Measurements from ENCODE around the gene USP48.

USP48 gene

DNA sequence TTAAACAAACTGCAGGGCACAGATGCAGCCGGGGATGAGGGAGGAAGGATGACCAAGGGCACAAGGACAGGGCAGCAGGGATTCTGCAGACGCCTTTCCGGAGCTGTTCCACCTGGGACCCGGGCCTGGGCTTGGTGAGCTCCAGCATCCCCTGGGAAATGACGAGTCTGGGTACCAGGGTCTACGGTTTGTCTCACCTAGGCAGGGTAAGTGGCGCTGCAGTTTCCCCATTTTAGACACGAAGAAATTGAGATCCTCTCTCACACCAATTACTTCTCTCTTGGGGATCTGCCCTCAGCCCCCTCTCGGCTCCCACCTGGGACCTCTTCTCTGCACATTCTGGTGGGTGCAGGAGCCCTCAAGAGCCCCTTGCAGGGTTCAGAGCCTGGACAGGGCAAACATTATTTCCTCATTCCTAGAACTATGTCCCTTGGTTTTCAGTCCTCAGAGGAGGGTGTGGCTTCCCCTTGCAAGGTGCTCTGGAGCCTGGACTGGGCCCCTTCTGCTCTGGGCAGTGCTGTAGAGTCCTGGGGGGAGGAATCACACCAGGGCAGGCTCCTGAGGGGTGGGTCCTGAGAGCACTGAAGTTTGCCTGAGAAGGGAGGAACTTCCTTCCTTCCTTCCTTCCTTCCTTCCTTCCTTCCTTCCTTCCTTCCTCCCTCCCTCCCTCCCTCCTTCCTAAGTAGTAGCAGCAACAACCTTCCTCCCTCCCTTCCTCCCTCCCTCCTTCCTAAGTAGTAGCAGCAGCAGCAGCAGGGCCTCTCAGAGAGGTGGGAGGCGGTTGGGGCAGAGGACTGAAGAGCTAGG is 129.8 kb downstream of the USP48 start:
- in situ Hi-C loops (cut with MboI; ENCODE audit: low pct_unique_long_range_greater_than_20kb, low sequenced_read_pairs, unreplicated experiment) = no loop called here
- no peak for DNase-seq (ENCODE audit: low spot score)
- TF ChIP-seq, protein P1, sequence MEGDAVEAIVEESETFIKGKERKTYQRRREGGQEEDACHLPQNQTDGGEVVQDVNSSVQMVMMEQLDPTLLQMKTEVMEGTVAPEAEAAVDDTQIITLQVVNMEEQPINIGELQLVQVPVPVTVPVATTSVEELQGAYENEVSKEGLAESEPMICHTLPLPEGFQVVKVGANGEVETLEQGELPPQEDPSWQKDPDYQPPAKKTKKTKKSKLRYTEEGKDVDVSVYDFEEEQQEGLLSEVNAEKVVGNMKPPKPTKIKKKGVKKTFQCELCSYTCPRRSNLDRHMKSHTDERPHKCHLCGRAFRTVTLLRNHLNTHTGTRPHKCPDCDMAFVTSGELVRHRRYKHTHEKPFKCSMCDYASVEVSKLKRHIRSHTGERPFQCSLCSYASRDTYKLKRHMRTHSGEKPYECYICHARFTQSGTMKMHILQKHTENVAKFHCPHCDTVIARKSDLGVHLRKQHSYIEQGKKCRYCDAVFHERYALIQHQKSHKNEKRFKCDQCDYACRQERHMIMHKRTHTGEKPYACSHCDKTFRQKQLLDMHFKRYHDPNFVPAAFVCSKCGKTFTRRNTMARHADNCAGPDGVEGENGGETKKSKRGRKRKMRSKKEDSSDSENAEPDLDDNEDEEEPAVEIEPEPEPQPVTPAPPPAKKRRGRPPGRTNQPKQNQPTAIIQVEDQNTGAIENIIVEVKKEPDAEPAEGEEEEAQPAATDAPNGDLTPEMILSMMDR (IDR thresholded peaks at IDR 0.05; ENCODE audit: extremely low read depth, insufficient read depth, missing control alignments) = no peak

DNA sequence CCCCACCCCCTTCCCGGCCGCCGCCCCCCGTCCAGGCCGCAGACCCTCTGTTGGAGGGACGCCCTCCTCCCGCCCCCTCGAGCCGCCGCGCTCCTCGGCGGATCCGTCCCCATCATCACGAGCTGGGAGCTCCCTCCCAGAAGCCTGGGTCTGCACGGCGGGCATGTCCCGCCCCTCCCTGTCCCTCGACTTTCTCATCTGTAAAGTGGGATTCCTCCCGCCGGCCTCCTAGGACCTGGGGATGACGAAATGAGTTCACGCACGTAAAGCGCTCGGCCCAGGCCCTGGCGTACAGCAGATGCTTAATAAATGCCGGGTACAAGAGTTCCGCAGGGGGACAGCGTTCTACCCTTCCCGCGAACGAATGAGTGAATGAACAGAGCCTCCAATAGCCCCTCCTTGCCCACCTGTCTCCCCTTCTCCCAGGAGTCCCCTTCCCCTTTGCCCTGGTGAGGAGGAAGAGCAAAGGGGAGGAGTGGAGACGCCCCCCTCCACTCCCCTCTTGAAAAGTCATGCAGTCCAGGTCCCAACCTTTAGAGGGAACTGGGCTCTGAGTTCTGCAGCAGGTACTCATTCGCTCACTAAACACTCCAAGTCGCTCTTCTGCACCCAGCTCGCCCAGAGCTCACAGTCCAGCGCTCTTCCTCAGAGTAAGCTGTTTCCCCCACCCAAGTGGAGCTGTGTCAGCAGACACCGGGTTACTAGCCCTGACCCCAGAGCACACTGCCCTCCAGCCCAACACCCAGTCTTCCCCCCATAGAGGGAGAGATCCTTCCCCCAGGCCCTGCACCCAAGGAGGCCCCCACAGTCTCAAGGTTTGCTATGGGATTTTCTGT is 130.6 kb downstream of the USP48 start:
- DNase-seq (ENCODE audit: low spot score) = no peak
- in situ Hi-C loops (cut with MboI; ENCODE audit: low pct_unique_long_range_greater_than_20kb, low sequenced_read_pairs, unreplicated experiment) = no loop called here
- TF ChIP-seq, protein P1 (IDR thresholded peaks at IDR 0.05; ENCODE audit: extremely low read depth, insufficient read depth, missing control alignments) = no peak

DNA sequence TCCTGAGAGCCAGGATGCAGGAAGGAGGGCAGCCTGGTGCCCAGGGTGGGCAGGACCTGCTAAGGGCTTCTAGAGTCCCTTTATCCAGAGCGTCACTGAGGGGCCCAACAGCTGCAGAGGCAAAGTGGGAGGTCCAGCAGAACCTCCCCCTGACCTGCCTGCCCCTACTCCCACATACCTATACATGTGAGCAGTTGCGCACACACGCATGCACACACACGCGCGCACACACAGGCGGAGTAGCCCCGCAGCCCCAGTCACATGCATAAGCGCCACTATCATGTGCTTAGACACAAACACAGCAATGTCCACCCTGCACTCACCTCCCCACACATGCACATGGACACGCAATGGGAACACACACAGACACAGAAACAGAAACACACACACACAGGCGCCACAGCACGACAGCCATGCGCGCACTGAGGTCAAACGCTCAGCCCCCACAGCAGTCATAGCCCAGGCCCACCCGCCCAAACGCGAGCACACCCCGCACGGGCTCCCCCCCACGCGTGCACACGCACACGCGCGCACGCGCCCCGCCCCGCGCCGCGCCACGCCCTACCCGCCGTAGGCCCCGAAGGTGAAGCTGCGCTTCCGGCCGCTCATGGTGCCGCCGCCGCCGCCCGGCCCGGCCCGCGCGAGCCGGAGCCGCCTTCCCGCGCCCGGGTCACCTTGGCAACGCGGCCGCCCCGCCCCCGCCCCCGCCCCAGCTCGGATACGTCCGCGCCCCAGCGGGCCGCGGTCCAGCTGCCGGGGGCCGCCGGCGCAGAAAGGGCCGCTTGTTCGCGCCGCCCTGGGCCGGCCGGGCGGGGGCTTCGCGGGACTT is 131.5 kb downstream of the USP48 start:
- peak; percentile 80 for DNase-seq (ENCODE audit: low spot score)
- TF ChIP-seq, protein P1 (IDR thresholded peaks at IDR 0.05; ENCODE audit: extremely low read depth, insufficient read depth, missing control alignments) = no peak

DNA sequence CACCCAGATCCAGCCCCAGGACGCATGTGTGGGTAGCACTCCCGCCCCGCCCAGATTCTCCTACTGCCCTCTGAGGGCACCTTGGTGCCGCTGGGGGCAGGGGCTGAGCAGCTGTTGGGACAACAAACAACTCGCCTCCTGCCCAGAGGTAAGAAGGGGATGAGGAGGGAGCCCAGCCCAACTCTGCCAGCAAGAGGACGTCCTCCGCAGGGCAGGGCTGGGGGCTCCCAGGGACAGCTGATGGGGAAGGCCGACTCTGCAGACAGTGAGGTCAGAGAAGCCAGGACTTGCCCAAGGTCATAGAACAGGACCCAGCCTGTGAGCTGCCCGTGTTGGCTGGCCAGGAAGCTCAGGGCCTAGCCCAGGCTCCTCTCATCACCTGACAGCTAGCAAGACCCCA is 132.5 kb downstream of the USP48 start:
- TF ChIP-seq, protein P1 (IDR thresholded peaks at IDR 0.05; ENCODE audit: extremely low read depth, insufficient read depth, missing control alignments) = no peak
- in situ Hi-C loops (cut with MboI; ENCODE audit: low pct_unique_long_range_greater_than_20kb, low sequenced_read_pairs, unreplicated experiment) = no loop called here
- no peak for DNase-seq (ENCODE audit: low spot score)

More for the DNA sequence above, 131.5 kb downstream of the USP48 start:
- in situ Hi-C loops (cut with MboI; ENCODE audit: low pct_unique_long_range_greater_than_20kb, low sequenced_read_pairs, unreplicated experiment) = no loop called here

DNA sequence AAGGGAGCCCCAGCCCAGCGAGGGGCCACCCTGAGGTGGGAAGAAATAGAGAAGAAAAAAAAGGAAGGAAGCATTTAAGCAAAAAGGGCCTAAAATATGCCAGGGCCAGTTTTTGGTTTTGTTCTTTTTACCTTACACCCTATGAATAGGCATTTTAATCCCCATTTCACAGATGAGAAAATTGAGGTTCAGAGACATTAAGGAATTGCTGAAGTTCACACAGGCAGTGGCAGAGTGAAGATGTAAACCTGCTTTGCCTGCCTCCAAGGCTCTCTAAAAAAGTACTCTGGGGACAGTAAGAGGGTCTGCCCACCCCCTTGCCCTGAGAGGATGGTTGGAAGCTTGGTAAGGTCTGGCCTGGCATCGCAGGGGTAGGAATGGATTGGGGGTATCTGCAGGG is 133.6 kb downstream of the USP48 start:
- no peak for DNase-seq (ENCODE audit: low spot score)
- TF ChIP-seq, protein P1 (IDR thresholded peaks at IDR 0.05; ENCODE audit: extremely low read depth, insufficient read depth, missing control alignments) = no peak
- in situ Hi-C loops (cut with MboI; ENCODE audit: low pct_unique_long_range_greater_than_20kb, low sequenced_read_pairs, unreplicated experiment) = no loop called here

DNA sequence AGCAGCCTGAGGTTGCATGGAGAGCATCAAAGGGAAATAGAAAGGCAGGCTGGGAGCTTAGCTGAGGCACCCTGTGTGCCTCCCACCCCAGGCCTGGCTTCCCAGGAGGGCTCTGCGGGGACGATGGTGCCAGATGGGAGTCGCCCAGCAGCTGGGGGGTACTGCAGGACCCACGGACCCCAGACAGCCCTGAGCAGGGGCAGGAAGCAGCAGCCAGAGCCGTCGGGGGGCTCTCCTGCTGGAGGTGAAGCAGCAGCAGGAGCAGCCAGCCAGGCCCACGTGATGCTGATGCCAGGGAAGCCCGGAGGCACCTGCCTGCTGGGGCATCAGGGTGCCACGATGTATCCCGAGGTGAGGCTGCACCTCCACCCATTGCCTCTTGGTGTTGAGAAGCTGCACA is 134.2 kb downstream of the USP48 start:
- in situ Hi-C loops (cut with MboI; ENCODE audit: low pct_unique_long_range_greater_than_20kb, low sequenced_read_pairs, unreplicated experiment) = no loop called here
- DNase-seq (ENCODE audit: low spot score) = no peak
- TF ChIP-seq, protein P1 (IDR thresholded peaks at IDR 0.05; ENCODE audit: extremely low read depth, insufficient read depth, missing control alignments) = no peak

All from GM13977 (cell line).